SU-DHL-6 (cell line): ENCODE results near the gene SLC24A2.

Source experiments
- H2AFZ ChIP-seq: fragments of 200-600 bp; sonication (generic); 2 replicates; pipeline ENCODE4 v1.6.1; 2014; ENCODE audit warnings: low read depth, mild to moderate bottlenecking, moderate library complexity, mixed read lengths, antibody characterized with exemption, low read length; ENCODE audit not compliant: severe bottlenecking
- H3F3A ChIP-seq: fragments of 200-600 bp; shearing (Covaris generic); 2 replicates; pipeline ENCODE4 v1.6.0; 2016; ENCODE audit warnings: antibody characterized with exemption, mild to moderate bottlenecking; ENCODE audit not compliant: insufficient read depth
- H3K27ac ChIP-seq: fragments of 200-600 bp; sonication (generic); 2 replicates; pipeline ENCODE4 v1.5.1; 2016; ENCODE audit warnings: low read depth, mild to moderate bottlenecking, low read length, moderate library complexity, mixed read lengths
- H3K27me3 ChIP-seq: fragments of 200-600 bp; sonication (generic), shearing (Covaris generic); 2 replicates; pipeline ENCODE4 v1.6.0; 2014; ENCODE audit warnings: mild to moderate bottlenecking, low read length
- H3K36me3 ChIP-seq: fragments of 200-600 bp; sonication (generic); 2 replicates; pipeline ENCODE4 v1.6.1; 2014; ENCODE audit warnings: mild to moderate bottlenecking, low read length, mixed read lengths
- H3K4me2 ChIP-seq: fragments of 300-600, 200-600 bp; shearing (Covaris generic), sonication (generic); 2 replicates; pipeline ENCODE4 v1.6.0; 2014; ENCODE audit warnings: low read length, low read depth, mild to moderate bottlenecking; ENCODE audit not compliant: poor library complexity, severe bottlenecking
- H3K4me3 ChIP-seq: fragments of 200-600 bp; sonication (generic); 2 replicates; pipeline ENCODE4 v1.5.1; 2014; ENCODE audit warnings: antibody characterized with exemption, low read length, mild to moderate bottlenecking, mixed read lengths; ENCODE audit not compliant: insufficient read depth, poor library complexity, severe bottlenecking
- H3K79me2 ChIP-seq: fragments of 200-600 bp; sonication (generic); 2 replicates; pipeline ENCODE4 v1.6.1; 2014; ENCODE audit warnings: mild to moderate bottlenecking, low read length, moderate library complexity; ENCODE audit not compliant: insufficient read depth
- H3K9ac ChIP-seq: fragments of 200-600 bp; sonication (generic); 2 replicates; pipeline ENCODE4 v1.7.0; 2014; ENCODE audit warnings: mild to moderate bottlenecking, low read length
- H3K9me2 ChIP-seq: fragments of 200-600 bp; sonication (generic); replicated peaks from 2 replicates; pipeline ENCODE4 v1.6.1; 2014; ENCODE audit warnings: low read length; ENCODE audit not compliant: insufficient read depth
- H3K9me3 ChIP-seq: fragments of 200-600 bp; sonication (generic); 2 replicates; pipeline ENCODE4 v1.6.1; 2014; ENCODE audit warnings: low read length, mixed read lengths; ENCODE audit not compliant: insufficient read depth
- H4K20me1 ChIP-seq: fragments of 200-600 bp; sonication (generic); 2 replicates; pipeline ENCODE4 v1.6.1; 2014; ENCODE audit warnings: low read depth, mild to moderate bottlenecking, antibody characterized with exemption, low read length, moderate library complexity, mixed read lengths
- EZH2phosphoT487 ChIP-seq: fragments of 200-600 bp; sonication (generic), shearing (Covaris generic); conservative IDR thresholded peaks from 2 replicates; pipeline ENCODE4 v1.6.1; 2018; ENCODE audit warnings: mild to moderate bottlenecking, antibody characterized with exemption, low read length, moderate library complexity, mixed read lengths
- TF ChIP-seq, protein P1 (sequence below): fragments of 200-600 bp; sonication (generic); IDR thresholded peaks from one replicate; pipeline ENCODE4 v1.5.1; 2017; ENCODE audit warnings: antibody characterized with exemption, mild to moderate bottlenecking, low read length, moderate library complexity; ENCODE audit not compliant: insufficient read depth, poor library complexity, severe bottlenecking

Gene SLC24A2

DNA sequence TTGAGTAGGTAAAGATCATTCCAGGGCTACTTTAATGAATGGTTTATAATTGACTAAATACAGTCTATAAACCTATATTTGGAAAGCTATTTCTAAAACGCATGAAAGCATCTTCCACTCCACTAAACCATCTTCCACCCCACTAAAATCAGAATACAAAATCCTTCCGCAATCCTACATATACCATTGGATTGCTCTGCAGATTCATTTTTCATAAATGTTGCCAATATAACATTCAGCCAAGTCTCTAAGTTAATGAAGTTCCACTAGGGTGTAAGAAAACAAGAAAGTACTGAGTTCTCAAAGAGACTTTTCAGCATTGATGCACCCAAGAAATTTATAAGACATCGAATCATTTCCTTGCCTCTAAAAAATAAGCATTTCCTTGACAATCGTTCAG lies 4.7 kb downstream of the SLC24A2 start:
- Histone ChIP-seq H2AFZ (no peak overlapping the region), H3K36me3 (no peaks in the 10 kb centered on the region), H3K9me2 (no peaks in the 10 kb centered on the region), H3F3A (no peaks in the 10 kb centered on the region), H3K27ac (no peak overlapping the region), H3K4me3 (no peak overlapping the region), H4K20me1 (no peaks in the 10 kb centered on the region), H3K9me3 (no peaks in the 10 kb centered on the region), H3K27me3 (no peaks in the 10 kb centered on the region), H3K9ac (no peak overlapping the region), H3K79me2 (no peaks in the 10 kb centered on the region), H3K4me2 (no peak overlapping the region)
- TF ChIP-seq, protein P1, sequence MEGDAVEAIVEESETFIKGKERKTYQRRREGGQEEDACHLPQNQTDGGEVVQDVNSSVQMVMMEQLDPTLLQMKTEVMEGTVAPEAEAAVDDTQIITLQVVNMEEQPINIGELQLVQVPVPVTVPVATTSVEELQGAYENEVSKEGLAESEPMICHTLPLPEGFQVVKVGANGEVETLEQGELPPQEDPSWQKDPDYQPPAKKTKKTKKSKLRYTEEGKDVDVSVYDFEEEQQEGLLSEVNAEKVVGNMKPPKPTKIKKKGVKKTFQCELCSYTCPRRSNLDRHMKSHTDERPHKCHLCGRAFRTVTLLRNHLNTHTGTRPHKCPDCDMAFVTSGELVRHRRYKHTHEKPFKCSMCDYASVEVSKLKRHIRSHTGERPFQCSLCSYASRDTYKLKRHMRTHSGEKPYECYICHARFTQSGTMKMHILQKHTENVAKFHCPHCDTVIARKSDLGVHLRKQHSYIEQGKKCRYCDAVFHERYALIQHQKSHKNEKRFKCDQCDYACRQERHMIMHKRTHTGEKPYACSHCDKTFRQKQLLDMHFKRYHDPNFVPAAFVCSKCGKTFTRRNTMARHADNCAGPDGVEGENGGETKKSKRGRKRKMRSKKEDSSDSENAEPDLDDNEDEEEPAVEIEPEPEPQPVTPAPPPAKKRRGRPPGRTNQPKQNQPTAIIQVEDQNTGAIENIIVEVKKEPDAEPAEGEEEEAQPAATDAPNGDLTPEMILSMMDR, result no peak
- no peak for TF ChIP-seq EZH2phosphoT487

- Histone ChIP-seq H3K79me2 (no peaks in the 10 kb centered on the region), H3K4me3 (no peak overlapping the region), H3K9me2 (no peaks in the 10 kb centered on the region), H3K36me3 (no peaks in the 10 kb centered on the region), H3F3A (no peaks in the 10 kb centered on the region), H3K9ac (no peak overlapping the region), H3K27me3 (no peaks in the 10 kb centered on the region), H3K27ac (no peak overlapping the region), H3K4me2 (no peak overlapping the region), H3K9me3 (no peaks in the 10 kb centered on the region), H2AFZ (no peak overlapping the region), H4K20me1 (no peaks in the 10 kb centered on the region)
- TF ChIP-seq EZH2phosphoT487, result no peak
- TF ChIP-seq, protein P1, result no peak
Observed at GRCh38 chr9:19783500-19783899, 5.3 kb downstream of the SLC24A2 start.

DNA sequence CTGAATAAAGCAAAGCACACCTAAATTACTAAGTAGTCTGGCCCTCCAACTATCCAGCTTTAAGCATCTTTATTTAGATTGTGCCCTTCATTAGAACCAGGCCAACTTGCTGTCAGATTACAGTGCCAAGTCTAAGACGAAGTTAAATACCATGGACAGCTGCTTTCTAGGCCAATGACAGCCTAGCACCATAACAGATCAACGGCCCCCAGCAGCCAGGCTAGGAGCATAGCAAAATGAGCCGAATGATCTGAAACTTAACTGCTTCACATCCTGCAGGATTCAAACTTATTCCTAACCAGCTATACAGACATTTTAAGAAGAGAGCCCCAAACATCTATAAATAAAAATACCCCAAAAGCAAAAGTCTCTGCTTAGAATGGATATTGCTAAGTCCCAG lies 6.8 kb downstream of the SLC24A2 start:
- Histone ChIP-seq H3K79me2 (no peaks in the 10 kb centered on the region), H3K27ac (no peak overlapping the region), H3K4me2 (no peak overlapping the region), H3K4me3 (no peak overlapping the region), H3K9ac (no peak overlapping the region), H3F3A (no peaks in the 10 kb centered on the region), H2AFZ (no peak overlapping the region), H3K9me3 (no peaks in the 10 kb centered on the region), H3K36me3 (no peaks in the 10 kb centered on the region), H4K20me1 (no peaks in the 10 kb centered on the region), H3K27me3 (no peaks in the 10 kb centered on the region), H3K9me2 (no peaks in the 10 kb centered on the region)
- TF ChIP-seq, protein P1, result no peak
- TF ChIP-seq EZH2phosphoT487, result no peak
